Suprapubic skin (tissue), 4 donors: ENCODE measurements around the gene KIAA0513. TPM values are rescaled to one million over a fixed set of nuclear protein-coding genes. Genes with fewer than 3 reads are reported as not detected.

Experiments used
- DNase-seq, 2 donors: peaks; one replicate each; pipeline ENCODE4 v3.0.0-alpha.2; 2019; ENCODE audit warnings: low spot score in 2 of 2
- H3K27ac ChIP-seq: fragments of 200-600 bp; sonication (generic); one replicate; pipeline ENCODE4 v1.5.1; 2019
- H3K27me3 ChIP-seq: fragments of 200-600 bp; sonication (generic); one replicate; pipeline ENCODE4 v1.5.1; 2019
- H3K36me3 ChIP-seq: fragments of 200-600 bp; sonication (generic); one replicate; pipeline ENCODE4 v1.5.1; 2019
- H3K4me1 ChIP-seq: fragments of 200-600 bp; sonication (generic); one replicate; pipeline ENCODE4 v1.5.1; 2019
- H3K4me3 ChIP-seq: fragments of 200-600 bp; sonication (generic); one replicate; pipeline ENCODE4 v1.5.1; 2019; ENCODE audit warnings: mild to moderate bottlenecking
- H3K9me3 ChIP-seq: fragments of 200-600 bp; sonication (generic); one replicate; pipeline ENCODE4 v1.5.1; 2019
- CTCF ChIP-seq, 2 donors: fragments of 200-600 bp in 1 of 2; fragments of 450-650 bp in 1 of 2; sonication (generic) in 1 of 2; IDR thresholded peaks; one replicate each; pipeline ENCODE4 v1.5.1; 2016 to 2019; ENCODE audit warnings: antibody characterized with exemption in 2 of 2, mild to moderate bottlenecking in 1 of 2, moderate library complexity in 1 of 2
- EP300 ChIP-seq: sonication (generic); formaldehyde crosslinking; IDR thresholded peaks from one replicate; pipeline ENCODE4 v1.6.1; 2017; ENCODE audit warnings: antibody characterized with exemption
- POLR2A ChIP-seq, 2 donors: fragments of 450-650 bp; IDR thresholded peaks; one replicate each; pipeline ENCODE4 v1.6.1; 2017; ENCODE audit warnings: antibody characterized with exemption in 2 of 2, mild to moderate bottlenecking in 2 of 2, moderate library complexity in 2 of 2
- POLR2AphosphoS5 ChIP-seq, 3 donors: sonication (generic); formaldehyde crosslinking; IDR thresholded peaks; one replicate each; pipeline ENCODE4 v1.6.1; 2017; ENCODE audit warnings: antibody characterized with exemption in 3 of 3
- WGBS: methylation state at CpG from one replicate; pipeline ENCODE4 v1.1.5; 2018; 5-methylcytosine and 5-hydroxymethylcytosine counted together
- total RNA-seq, 4 donors: library from RNA; depleted of rRNA; stranded (reverse); fragments of >200 nt; gene quantifications; one replicate each; pipeline ENCODE4 v1.1.0, GENCODE V29; 2016

Gene KIAA0513
- total RNA-seq, result 10 to 100 TPM; 23.7 to 32.3 (median 26.6) TPM

GRCh38 chr16:85027349-85027957, at the start of gene KIAA0513:
Gene KIAA0513, plus strand, starts transcription at chr16:85027795. Its CDS starts 39,277 bp downstream, at chr16:85067072.
- no peaks in the 10 kb centered on the region for H3K27me3 ChIP-seq
- H3K9me3 ChIP-seq, result no peaks in the 10 kb centered on the region
- peaks cover 45% of the 10 kb centered on the region for H3K4me1 ChIP-seq
- WGBS, result under 1% methylated on average over 15 of the region's 59 CpGs
- TF ChIP-seq POLR2AphosphoS5 (IDR thresholded peaks at IDR 0.05) (peak in 1 of 3 donors; percentile 36), EP300 (no peak), CTCF (IDR thresholded peaks at IDR 0.05) (no peak), POLR2A (IDR thresholded peaks at IDR 0.05) (peak in 1 of 2 donors; percentile 90)
- peak; percentile 95 to 97 for DNase-seq
- H3K27ac ChIP-seq, result peak within 1 kb of the TSS; percentile 86
- H3K36me3 ChIP-seq, result peaks cover 6% of the 10 kb centered on the region
- peak within 1 kb of the TSS; percentile 76 for H3K4me3 ChIP-seq

- TF ChIP-seq EP300 (no peak), POLR2AphosphoS5 (IDR thresholded peaks at IDR 0.05) (no peak), CTCF (IDR thresholded peaks at IDR 0.05) (no peak), POLR2A (IDR thresholded peaks at IDR 0.05) (no peak)
- 84% methylated on average over 4 of the region's 4 CpGs for WGBS
Measured at GRCh38 chr16:84979516-84979915, 48.1 kb upstream of the KIAA0513 start.

GRCh38 chr16:84982434-84982833, 45.2 kb upstream of the KIAA0513 start:
- no peak overlapping the region for H3K27ac ChIP-seq
- H3K4me1 ChIP-seq, result peaks cover 28% of the 10 kb centered on the region
- WGBS, result 73% methylated on average over 9 of the region's 9 CpGs
- TF ChIP-seq CTCF (IDR thresholded peaks at IDR 0.05) (no peak), POLR2AphosphoS5 (IDR thresholded peaks at IDR 0.05) (no peak), EP300 (no peak), POLR2A (IDR thresholded peaks at IDR 0.05) (no peak)
- H3K4me3 ChIP-seq, result no peak overlapping the region
- no peaks in the 10 kb centered on the region for H3K27me3 ChIP-seq
- H3K36me3 ChIP-seq, result peaks cover 72% of the 10 kb centered on the region
- H3K9me3 ChIP-seq, result no peaks in the 10 kb centered on the region
- DNase-seq, result no peak

More at GRCh38 chr16:84979516-84979915, 48.1 kb upstream of the KIAA0513 start:
- peaks cover 80% of the 10 kb centered on the region for H3K36me3 ChIP-seq
- no peaks in the 10 kb centered on the region for H3K27me3 ChIP-seq
- no peak overlapping the region for H3K4me3 ChIP-seq
- no peaks in the 10 kb centered on the region for H3K9me3 ChIP-seq
- peaks cover 16% of the 10 kb centered on the region for H3K4me1 ChIP-seq
- H3K27ac ChIP-seq, result no peak overlapping the region
- DNase-seq, result no peak

GRCh38 chr16:84985079-84986065, 42.2 kb upstream of the KIAA0513 start:
- Histone ChIP-seq H3K36me3 (peaks cover 79% of the 10 kb centered on the region), H3K9me3 (no peaks in the 10 kb centered on the region), H3K27ac (no peak overlapping the region), H3K4me1 (peaks cover 27% of the 10 kb centered on the region), H3K4me3 (no peak overlapping the region), H3K27me3 (no peaks in the 10 kb centered on the region)
- no peak for TF ChIP-seq EP300
- no peak for TF ChIP-seq CTCF (IDR thresholded peaks at IDR 0.05)
- no peak for TF ChIP-seq POLR2AphosphoS5 (IDR thresholded peaks at IDR 0.05)
- TF ChIP-seq POLR2A (IDR thresholded peaks at IDR 0.05), result no peak
- DNase-seq, result no peak
- 81% methylated on average over 15 of the region's 15 CpGs for WGBS

- no peak overlapping the region for H3K27ac ChIP-seq
- WGBS, result 85% methylated on average over 18 of the region's 22 CpGs
- H3K36me3 ChIP-seq, result peaks cover 79% of the 10 kb centered on the region
- TF ChIP-seq POLR2AphosphoS5 (IDR thresholded peaks at IDR 0.05), result no peak
- no peak for TF ChIP-seq EP300
- TF ChIP-seq POLR2A (IDR thresholded peaks at IDR 0.05), result no peak
- no peak for TF ChIP-seq CTCF (IDR thresholded peaks at IDR 0.05)
- no peaks in the 10 kb centered on the region for H3K27me3 ChIP-seq
- DNase-seq, result no peak
- no peak overlapping the region for H3K4me3 ChIP-seq
- no peaks in the 10 kb centered on the region for H3K9me3 ChIP-seq
- peaks cover 27% of the 10 kb centered on the region for H3K4me1 ChIP-seq
Measured at GRCh38 chr16:84986102-84986501, 41.5 kb upstream of the KIAA0513 start.
